Activated naive CD4-positive, alpha-beta T cell treated with Interleukin-2 at 50 U/mL for 16 hours (primary cell): ENCODE measurements around the gene SHD.

Source experiments
- DNase-seq: peaks from one replicate; pipeline ENCODE4 v3.0.0-alpha.2; 2020

Gene SHD

DNA sequence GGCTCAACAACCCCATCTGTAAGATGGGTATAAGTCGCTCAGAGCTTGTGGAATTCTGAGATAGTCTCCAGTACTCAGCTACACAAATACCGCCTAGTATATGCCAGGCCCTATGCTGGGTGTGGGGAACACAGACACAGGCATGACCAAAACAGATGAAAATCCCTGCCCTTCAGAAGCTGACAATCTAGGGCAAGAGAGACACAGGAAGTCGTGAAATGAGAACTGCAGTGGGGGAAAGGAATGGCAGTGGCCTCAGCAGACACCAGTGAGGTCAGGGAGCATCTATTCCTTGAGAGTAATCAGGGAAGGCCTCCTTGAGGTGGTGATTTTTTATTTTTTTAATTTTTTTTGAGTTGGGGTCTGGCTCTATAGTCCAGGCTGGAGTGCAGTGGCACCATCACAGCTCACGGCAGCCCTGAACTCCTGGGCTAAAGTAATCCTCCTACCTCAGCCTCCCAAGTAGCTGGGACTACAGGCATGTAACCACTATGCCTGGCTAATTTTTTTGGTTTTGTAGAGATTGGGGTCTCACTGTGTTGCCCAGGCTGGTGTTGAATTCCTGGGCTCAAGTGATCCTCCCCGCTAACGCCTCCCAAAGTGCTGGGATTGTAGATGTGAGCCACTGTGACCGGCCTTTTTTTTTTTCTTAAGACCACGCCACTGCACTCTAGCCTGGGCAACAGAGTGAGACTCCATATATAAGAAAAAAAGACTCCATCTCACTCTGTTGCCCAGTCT, 19.9 kb downstream of the SHD start:
- no peak for DNase-seq

GRCh38 chr19:4300589-4300988, 21.5 kb downstream of the SHD start:
- DNase-seq: no peak

GRCh38 chr19:4301590-4302242, 22.6 kb downstream of the SHD start:
- DNase-seq: no peak

GRCh38 chr19:4302243-4302640, 23.2 kb downstream of the SHD start, which contains the start of gene TMIGD2:
TSS of gene TMIGD2 (minus strand) at chr19:4302389. CDS start at chr19:4302385, 4 bp downstream.
- DNase-seq: no peak

DNA sequence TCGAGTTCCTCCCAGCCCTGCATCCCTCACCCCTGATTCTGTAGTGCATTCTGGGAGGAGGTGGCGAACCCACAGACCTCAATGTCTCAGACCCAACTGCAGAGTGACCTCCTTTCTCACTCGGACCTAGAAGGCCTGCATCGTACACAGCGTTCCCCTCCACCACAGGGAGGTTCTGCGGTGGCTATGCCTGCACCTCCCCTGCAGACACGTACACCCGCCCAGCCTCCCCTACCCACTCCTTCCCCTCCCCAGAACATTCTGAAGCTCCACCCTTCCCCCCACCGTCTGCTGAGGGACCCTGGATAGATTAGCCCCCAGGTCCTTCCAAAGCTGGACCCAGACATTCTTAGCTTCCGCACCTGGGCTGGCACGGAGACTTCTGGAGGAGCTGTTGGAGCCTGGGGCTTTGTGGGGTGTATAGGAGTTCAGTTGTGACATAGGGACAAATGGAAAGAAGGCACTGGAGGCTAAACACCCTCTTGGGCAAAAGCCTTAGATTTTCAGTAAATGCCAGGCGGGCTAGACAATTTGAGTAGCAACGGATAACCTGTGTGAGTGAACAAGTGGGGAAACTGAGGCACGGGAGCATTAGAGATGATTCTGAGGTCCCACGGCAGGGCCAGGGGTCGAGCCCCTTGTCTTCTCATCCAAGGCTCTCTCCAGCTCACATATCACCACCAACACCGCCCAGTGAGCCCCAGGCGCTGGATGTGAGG, 24.9 kb downstream of the SHD start:
- no peak for DNase-seq

- peak; percentile 67 for DNase-seq
Observed at GRCh38 chr19:4304538-4305256, 25.6 kb downstream of the SHD start, which contains the start of gene FSD1. TSS of gene FSD1 (plus strand) at chr19:4304598. CDS start at chr19:4304747, 149 bp downstream.

- DNase-seq: no peak
Observed at GRCh38 chr19:4305257-4305612, 26.2 kb downstream of the SHD start.

GRCh38 chr19:4305659-4306058, 26.6 kb downstream of the SHD start:
- DNase-seq: no peak

GRCh38 chr19:4310247-4311121, 31.4 kb downstream of the SHD start:
- no peak for DNase-seq

DNA sequence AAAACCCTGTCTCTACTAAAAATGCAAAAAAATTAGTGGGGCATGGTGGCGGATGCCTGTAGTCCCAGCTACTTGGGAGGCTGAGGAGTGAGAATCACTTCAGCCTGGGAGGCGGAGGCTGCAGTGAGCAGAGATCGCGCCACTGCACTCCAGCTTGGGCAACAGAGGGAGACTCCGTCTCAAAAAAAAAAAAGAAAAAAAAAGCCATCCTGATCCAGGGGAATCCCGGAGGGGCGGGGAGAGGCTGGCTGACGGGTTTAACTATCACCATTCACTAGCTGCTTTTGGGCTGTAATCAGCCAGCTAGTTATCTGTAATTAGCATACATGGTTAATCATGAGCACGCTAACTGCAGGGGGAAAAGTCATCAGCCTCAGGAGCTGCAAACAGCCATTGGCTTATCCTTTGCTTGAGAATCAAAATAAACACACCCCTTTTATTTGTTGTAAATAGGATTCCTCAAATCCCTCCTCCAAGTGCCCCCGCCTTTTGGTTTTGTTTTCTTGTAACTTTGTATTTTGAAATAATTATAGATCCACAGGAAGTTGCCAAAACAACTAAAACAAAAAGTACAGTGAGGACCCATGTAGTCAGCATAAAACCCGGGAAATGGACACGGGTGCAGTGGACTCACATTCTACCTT, 34.9 kb downstream of the SHD start:
- no peak for DNase-seq

- DNase-seq: no peak
Observed at GRCh38 chr19:4316956-4317355, 37.9 kb downstream of the SHD start.

DNA sequence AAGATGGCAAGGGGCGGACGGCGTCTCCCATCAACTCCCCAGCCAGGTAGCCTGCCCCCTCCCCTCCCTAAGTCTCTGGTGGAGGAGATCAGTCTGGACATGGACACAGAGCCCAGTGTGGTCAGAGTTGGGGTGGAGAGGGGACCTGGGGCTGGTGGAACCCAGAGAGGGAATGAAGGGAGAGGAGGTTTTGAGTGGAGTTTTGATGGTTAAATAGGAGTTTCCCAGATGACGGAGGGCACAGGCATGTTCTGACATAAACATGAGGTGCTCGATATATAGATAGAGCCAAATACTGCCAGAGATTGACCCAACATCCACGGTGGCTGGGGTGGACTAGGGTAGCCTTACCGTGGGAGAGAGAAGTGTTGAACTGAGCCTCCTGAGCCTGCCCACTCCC, 39.4 kb downstream of the SHD start:
- no peak for DNase-seq

GRCh38 chr19:4319067-4319718, 40.1 kb downstream of the SHD start:
- DNase-seq: no peak

- DNase-seq: no peak
Observed at GRCh38 chr19:4320419-4320818, 41.4 kb downstream of the SHD start.

GRCh38 chr19:4322942-4323665, 44.0 kb downstream of the SHD start:
- no peak for DNase-seq

DNA sequence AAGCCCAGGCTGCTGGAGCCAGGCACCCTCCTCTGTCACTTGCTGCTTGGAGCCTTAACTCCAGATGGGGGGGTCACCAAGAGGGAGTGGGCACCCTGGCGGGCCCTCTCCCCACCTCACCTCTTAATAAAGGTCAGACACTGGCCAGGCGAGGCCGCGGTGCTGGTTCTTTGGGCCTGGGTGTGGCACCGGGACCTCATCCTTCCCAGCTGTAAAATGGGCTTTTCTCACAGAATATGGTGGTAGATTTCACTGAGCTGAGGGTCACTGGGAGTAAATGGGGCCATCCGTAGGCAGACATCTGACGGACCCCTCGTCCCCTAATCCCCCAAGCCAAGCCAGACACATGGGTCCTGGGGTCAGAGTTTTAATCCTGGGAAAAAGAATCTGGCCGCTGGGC, 44.6 kb downstream of the SHD start:
- DNase-seq: no peak

- no peak for DNase-seq
Observed at GRCh38 chr19:4324228-4324627, 45.2 kb downstream of the SHD start.

DNA sequence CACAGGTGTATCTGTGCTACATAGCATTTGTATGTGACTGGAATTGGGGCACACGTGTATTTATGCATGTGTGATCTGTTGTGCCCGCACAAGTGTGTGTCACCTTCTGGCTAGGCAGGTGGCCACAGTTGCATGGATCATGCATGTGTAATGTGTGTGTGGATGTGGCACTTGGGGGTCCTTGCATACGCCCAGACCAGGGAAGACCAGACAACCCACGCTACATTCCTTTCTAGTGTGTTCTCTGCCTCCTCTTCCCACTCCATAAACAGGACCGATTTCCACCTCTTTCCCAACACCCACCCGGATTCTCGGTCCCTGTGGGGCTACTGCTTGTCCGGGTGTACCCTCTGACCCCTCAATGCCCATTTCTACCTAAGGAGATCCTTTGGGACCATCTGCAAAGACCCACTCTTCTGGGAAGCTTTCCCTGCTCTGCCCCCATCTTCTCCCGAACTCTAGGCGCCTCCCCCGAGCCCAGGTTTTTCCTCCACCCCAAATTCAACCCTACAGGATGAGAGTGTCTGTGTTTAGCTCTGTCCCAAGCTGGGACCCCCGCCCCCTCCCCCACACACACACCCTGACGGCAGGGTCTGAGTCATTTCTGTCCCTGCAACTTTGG, 47.3 kb downstream of the SHD start:
- no peak for DNase-seq

DNA sequence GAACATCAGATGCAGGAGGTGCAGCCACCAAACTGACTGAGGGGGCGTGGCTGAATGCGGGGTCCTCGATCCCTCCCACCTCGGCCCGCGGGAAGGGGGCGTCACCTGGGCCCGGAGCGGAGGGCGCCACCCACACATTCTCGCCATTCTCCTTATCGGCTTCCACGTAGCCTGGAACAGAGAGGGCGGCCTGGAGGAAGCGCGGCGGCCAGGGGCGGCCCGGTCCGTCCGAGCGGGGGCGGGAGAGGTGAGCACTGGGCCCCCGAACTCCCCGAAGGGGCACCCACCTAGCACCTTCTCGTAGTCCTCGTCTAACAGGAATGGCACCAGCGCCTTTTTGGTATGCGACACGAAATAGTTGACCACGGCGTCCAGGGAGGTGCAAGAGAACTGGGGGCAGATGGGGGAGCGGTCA, 47.8 kb downstream of the SHD start:
- DNase-seq: no peak
